Left ventricle myocardium inferior (tissue), 1 donor: ENCODE results near the gene GRIK3. TPM values are rescaled to one million over a fixed set of nuclear protein-coding genes. Genes with fewer than 3 reads are reported as not detected.

Source experiments
- DNase-seq: peaks from one replicate; pipeline ENCODE4 v3.0.0-alpha.2; 2020
- H3K27ac ChIP-seq: fragments of 200-600 bp; replicated peaks from 2 replicates; pipeline ENCODE4 v1.8.0; 2021
- H3K27me3 ChIP-seq: fragments of 200-600 bp; 2 replicates; pipeline ENCODE4 v1.8.0; 2021; ENCODE audit warnings: low read depth
- H3K36me3 ChIP-seq: fragments of 200-600 bp; 2 replicates; pipeline ENCODE4 v1.8.0; 2021
- H3K4me1 ChIP-seq: fragments of 200-600 bp; 2 replicates; pipeline ENCODE4 v1.8.0; 2021
- H3K4me3 ChIP-seq: fragments of 200-600 bp; 2 replicates; pipeline ENCODE4 v1.8.0; 2021; ENCODE audit warnings: mild to moderate bottlenecking, moderate library complexity
- H3K9me3 ChIP-seq: fragments of 200-600 bp; replicated peaks from 2 replicates; pipeline ENCODE4 v1.8.0; 2021
- CTCF ChIP-seq: fragments of 200-600 bp; IDR thresholded peaks from 2 replicates; pipeline ENCODE4 v1.8.0; 2021; ENCODE audit warnings: antibody characterized with exemption, mild to moderate bottlenecking, borderline replicate concordance
- intact Hi-C: fragments of 100-400 bp; cut with micrococcal nuclease; formaldehyde crosslinking; loops from one replicate; pipeline ENCODE4 v1.11.0; 2022
- total RNA-seq: library from RNA; stranded (reverse); fragmentation: NEBNext Ultra II Directional; extraction: Animal tissue kit (Norgen Biotek cat#: 25700); gene quantifications from one replicate; pipeline ENCODE4 v1.2.1, GENCODE V29; 2021
- donor health status: DM: no; HTN: yes; CAD: no; lungs with severe emphysema.

Gene GRIK3
- total RNA-seq, 1 donor from 2014 or later = 0.55 TPM

DNA sequence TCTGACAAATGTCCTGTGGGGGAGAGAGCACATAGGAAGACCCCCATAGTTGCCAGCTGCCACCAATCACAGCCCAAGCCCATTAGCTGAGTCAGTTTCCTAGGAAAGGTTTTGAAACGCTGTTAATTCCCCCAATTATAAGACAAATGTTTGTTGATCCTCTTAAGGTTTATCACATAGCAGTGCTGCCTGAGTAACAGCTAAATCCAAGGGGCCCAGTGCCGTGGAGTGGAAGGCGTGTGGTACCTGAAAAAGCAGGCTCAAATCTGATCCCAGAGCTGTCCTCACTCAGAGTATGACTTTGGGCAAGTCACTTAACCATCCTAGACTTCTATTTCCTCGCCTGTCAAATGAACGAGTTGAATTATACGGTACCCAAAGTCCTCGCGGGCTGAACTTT, 69.5 kb downstream of the GRIK3 start:
- TF ChIP-seq CTCF = no peak
- intact Hi-C loops = no loop called here
- DNase-seq = no peak
- H3K9me3 ChIP-seq = no peaks in the 10 kb centered on the region
- H3K4me3 ChIP-seq = no peak overlapping the region
- no peaks in the 10 kb centered on the region for H3K4me1 ChIP-seq
- H3K36me3 ChIP-seq = no peaks in the 10 kb centered on the region
- H3K27me3 ChIP-seq = peaks cover 37% of the 10 kb centered on the region
- H3K27ac ChIP-seq = no peak overlapping the region

- H3K27me3 ChIP-seq = peaks cover 33% of the 10 kb centered on the region
- intact Hi-C loops = no loop called here
- no peak overlapping the region for H3K4me3 ChIP-seq
- H3K27ac ChIP-seq = no peak overlapping the region
- DNase-seq = no peak
- no peaks in the 10 kb centered on the region for H3K9me3 ChIP-seq
- H3K4me1 ChIP-seq = no peaks in the 10 kb centered on the region
- TF ChIP-seq CTCF = no peak
- H3K36me3 ChIP-seq = no peaks in the 10 kb centered on the region
Measured at GRCh38 chr1:36963006-36963405, 71.3 kb downstream of the GRIK3 start.

GRCh38 chr1:36961062-36961615, 73.2 kb downstream of the GRIK3 start:
- Histone ChIP-seq H3K36me3 (no peaks in the 10 kb centered on the region), H3K9me3 (no peaks in the 10 kb centered on the region), H3K4me3 (no peak overlapping the region), H3K27ac (no peak overlapping the region), H3K4me1 (no peaks in the 10 kb centered on the region), H3K27me3 (peaks cover 43% of the 10 kb centered on the region)
- no peak for TF ChIP-seq CTCF
- intact Hi-C loops = no loop called here
- DNase-seq = no peak

DNA sequence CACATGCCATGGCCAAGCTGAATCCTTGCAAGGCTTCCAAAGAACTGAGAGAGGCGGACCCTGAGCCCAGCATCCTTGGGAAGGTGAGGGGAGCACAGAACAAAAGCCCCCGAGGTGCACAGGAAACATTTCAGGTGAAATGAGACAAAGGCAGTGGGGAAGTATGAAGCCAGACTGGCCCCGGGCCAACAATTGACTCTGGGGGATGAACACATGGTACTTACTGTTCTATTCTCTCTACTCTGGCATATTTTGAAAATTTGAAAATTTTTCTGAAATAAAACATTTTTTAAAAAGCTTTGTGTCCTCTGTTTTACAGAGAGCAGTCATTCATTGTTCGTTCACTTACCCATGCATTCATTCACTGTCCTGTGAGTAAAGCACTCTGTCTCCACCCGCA, 77.7 kb downstream of the GRIK3 start:
- Histone ChIP-seq H3K27ac (no peak overlapping the region), H3K4me1 (no peaks in the 10 kb centered on the region), H3K36me3 (no peaks in the 10 kb centered on the region), H3K9me3 (no peaks in the 10 kb centered on the region), H3K27me3 (peaks cover 61% of the 10 kb centered on the region), H3K4me3 (no peak overlapping the region)
- DNase-seq = no peak
- no peak for TF ChIP-seq CTCF
- intact Hi-C loops = no loop called here

DNA sequence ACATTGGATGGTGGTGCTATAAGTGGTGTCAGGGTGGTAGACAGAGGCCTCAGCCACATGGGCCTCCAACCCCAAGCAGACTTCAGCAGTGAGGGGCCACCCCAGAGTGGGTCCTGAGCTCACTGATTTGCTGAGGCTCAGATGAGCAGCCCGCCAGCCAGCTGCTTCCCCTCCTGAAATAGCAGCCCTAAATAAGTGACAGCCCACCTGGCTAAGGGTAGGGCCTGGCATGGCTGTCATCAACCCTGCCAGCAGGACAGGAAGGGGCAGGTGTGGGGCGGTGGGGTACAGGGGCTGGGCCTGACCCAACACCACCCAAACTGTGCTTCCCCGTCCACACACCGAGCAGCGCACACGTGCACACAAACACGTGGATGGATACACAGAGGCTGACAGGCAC, 79.3 kb downstream of the GRIK3 start:
- H3K36me3 ChIP-seq = no peaks in the 10 kb centered on the region
- no peak for TF ChIP-seq CTCF
- H3K4me1 ChIP-seq = no peaks in the 10 kb centered on the region
- H3K9me3 ChIP-seq = no peaks in the 10 kb centered on the region
- intact Hi-C loops = no loop called here
- H3K27ac ChIP-seq = no peak overlapping the region
- no peak for DNase-seq
- no peak overlapping the region for H3K4me3 ChIP-seq
- peaks cover 67% of the 10 kb centered on the region for H3K27me3 ChIP-seq
